NT2/D1 (cell line): Measurements from ENCODE around the gene UPP1.

ENCODE experiments used
- DNase-seq: peaks from one replicate; pipeline ENCODE4 v3.0.0-alpha.2; 2011; ENCODE audit warnings: low read depth, low spot score
- H3K27me3 ChIP-seq: 2 replicates; pipeline ENCODE4 v1.6.0; 2011; ENCODE audit warnings: mild to moderate bottlenecking; ENCODE audit not compliant: insufficient read length, insufficient read depth
- H3K36me3 ChIP-seq: 2 replicates; pipeline ENCODE4 v1.6.1; 2011; ENCODE audit warnings: mild to moderate bottlenecking, low read length, mixed read lengths; ENCODE audit not compliant: insufficient read depth, insufficient read length
- H3K4me1 ChIP-seq: 2 replicates; pipeline ENCODE4 v1.5.1; 2011; ENCODE audit not compliant: insufficient read depth, insufficient read length
- H3K4me3 ChIP-seq: 2 replicates; pipeline ENCODE4 v1.5.1; 2011; ENCODE audit warnings: low read depth; ENCODE audit not compliant: insufficient read length
- H3K9ac ChIP-seq: 2 replicates; pipeline ENCODE4 v1.6.0; 2011; ENCODE audit warnings: low read depth; ENCODE audit not compliant: insufficient read length
- H3K9me3 ChIP-seq: 2 replicates; pipeline ENCODE4 v1.5.1; 2011; ENCODE audit warnings: mild to moderate bottlenecking, low read length; ENCODE audit not compliant: insufficient read depth
- SUZ12 ChIP-seq: IDR thresholded peaks from 2 replicates; pipeline ENCODE4 v1.6.1; 2011; ENCODE audit not compliant: insufficient read length, insufficient read depth; ENCODE audit errors: extremely low read depth
- YY1 ChIP-seq: IDR thresholded peaks from 2 replicates; pipeline ENCODE4 v1.6.1; 2011; ENCODE audit not compliant: insufficient read length, insufficient read depth
- ZNF274 ChIP-seq: IDR thresholded peaks from 2 replicates; pipeline ENCODE4 v1.6.1; 2011; ENCODE audit warnings: mild to moderate bottlenecking, low read depth, low read length

UPP1 gene

GRCh38 chr7:48089046-48090003 lies at the start of gene UPP1:
UPP1 (plus strand) TSS chr7:48089265; CDS start chr7:48094784, 5,519 bp downstream.
- peaks cover 12% of the 10 kb centered on the region for H3K4me1 ChIP-seq
- H3K27me3 ChIP-seq, result no peaks in the 10 kb centered on the region
- H3K9ac ChIP-seq, result peak within 1 kb of the TSS; percentile 90
- peak; percentile 92 for DNase-seq
- TF ChIP-seq YY1 (no peak), ZNF274 (no peak), SUZ12 (no peak)
- peaks cover 41% of the 10 kb centered on the region for H3K36me3 ChIP-seq
- peak within 1 kb of the TSS; percentile 80 for H3K4me3 ChIP-seq
- no peaks in the 10 kb centered on the region for H3K9me3 ChIP-seq

GRCh38 chr7:48040944-48041652 lies 48.0 kb upstream of the UPP1 start:
- no peak overlapping the region for H3K9ac ChIP-seq
- TF ChIP-seq ZNF274 (no peak), SUZ12 (no peak), YY1 (no peak)

GRCh38 chr7:48041653-48041970 lies 47.5 kb upstream of the UPP1 start:
- H3K4me1 ChIP-seq, result peaks cover 9% of the 10 kb centered on the region
- TF ChIP-seq SUZ12 (no peak), ZNF274 (no peak), YY1 (no peak)
- H3K4me3 ChIP-seq, result no peak overlapping the region
- DNase-seq, result no peak
- no peaks in the 10 kb centered on the region for H3K36me3 ChIP-seq
- no peak overlapping the region for H3K9ac ChIP-seq
- H3K27me3 ChIP-seq, result peaks cover 13% of the 10 kb centered on the region
- H3K9me3 ChIP-seq, result no peaks in the 10 kb centered on the region

More at GRCh38 chr7:48040944-48041652, 48.0 kb upstream of the UPP1 start:
- Histone ChIP-seq H3K4me3 (no peak overlapping the region), H3K36me3 (no peaks in the 10 kb centered on the region), H3K9me3 (no peaks in the 10 kb centered on the region), H3K27me3 (peaks cover 19% of the 10 kb centered on the region), H3K4me1 (peaks cover 11% of the 10 kb centered on the region)
- DNase-seq, result no peak

GRCh38 chr7:48042216-48042615 lies 46.8 kb upstream of the UPP1 start:
- H3K4me3 ChIP-seq, result no peak overlapping the region
- no peak overlapping the region for H3K9ac ChIP-seq
- peaks cover 7% of the 10 kb centered on the region for H3K27me3 ChIP-seq
- DNase-seq, result no peak
- peaks cover 9% of the 10 kb centered on the region for H3K4me1 ChIP-seq
- TF ChIP-seq SUZ12, result no peak
- H3K36me3 ChIP-seq, result no peaks in the 10 kb centered on the region
- no peaks in the 10 kb centered on the region for H3K9me3 ChIP-seq

- peaks cover 3% of the 10 kb centered on the region for H3K27me3 ChIP-seq
- TF ChIP-seq SUZ12, result no peak
- no peak for TF ChIP-seq ZNF274
- TF ChIP-seq YY1, result no peak
- H3K9me3 ChIP-seq, result no peaks in the 10 kb centered on the region
- no peak for DNase-seq
- H3K4me1 ChIP-seq, result peaks cover 9% of the 10 kb centered on the region
- H3K36me3 ChIP-seq, result no peaks in the 10 kb centered on the region
- H3K4me3 ChIP-seq, result no peak overlapping the region
- no peak overlapping the region for H3K9ac ChIP-seq
Measured at GRCh38 chr7:48042636-48043035, 46.4 kb upstream of the UPP1 start.

GRCh38 chr7:48045195-48045765 lies 43.8 kb upstream of the UPP1 start:
- Histone ChIP-seq H3K9me3 (no peaks in the 10 kb centered on the region), H3K36me3 (no peaks in the 10 kb centered on the region), H3K4me3 (no peak overlapping the region), H3K27me3 (no peaks in the 10 kb centered on the region), H3K4me1 (peaks cover 5% of the 10 kb centered on the region), H3K9ac (no peak overlapping the region)
- TF ChIP-seq ZNF274, result no peak
- TF ChIP-seq YY1, result no peak
- no peak for DNase-seq

GRCh38 chr7:48046458-48046857 lies 42.6 kb upstream of the UPP1 start:
- Histone ChIP-seq H3K9ac (peak overlapping the region; percentile 13), H3K36me3 (no peaks in the 10 kb centered on the region), H3K27me3 (no peaks in the 10 kb centered on the region), H3K4me3 (no peak overlapping the region), H3K9me3 (no peaks in the 10 kb centered on the region), H3K4me1 (peaks cover 5% of the 10 kb centered on the region)
- no peak for TF ChIP-seq SUZ12
- no peak for TF ChIP-seq YY1
- no peak for TF ChIP-seq ZNF274
- no peak for DNase-seq
